GM18498 (cell line): ENCODE data around the gene POU2F2.

Experiments
- ATAC-seq: cut with Tn5 transposase; IDR thresholded peaks from one replicate; pipeline ENCODE4 v1.9.1; 2021; ENCODE audit warnings: mild to moderate bottlenecking, moderate library complexity; ENCODE audit not compliant: unreplicated experiment

The POU2F2 gene

DNA sequence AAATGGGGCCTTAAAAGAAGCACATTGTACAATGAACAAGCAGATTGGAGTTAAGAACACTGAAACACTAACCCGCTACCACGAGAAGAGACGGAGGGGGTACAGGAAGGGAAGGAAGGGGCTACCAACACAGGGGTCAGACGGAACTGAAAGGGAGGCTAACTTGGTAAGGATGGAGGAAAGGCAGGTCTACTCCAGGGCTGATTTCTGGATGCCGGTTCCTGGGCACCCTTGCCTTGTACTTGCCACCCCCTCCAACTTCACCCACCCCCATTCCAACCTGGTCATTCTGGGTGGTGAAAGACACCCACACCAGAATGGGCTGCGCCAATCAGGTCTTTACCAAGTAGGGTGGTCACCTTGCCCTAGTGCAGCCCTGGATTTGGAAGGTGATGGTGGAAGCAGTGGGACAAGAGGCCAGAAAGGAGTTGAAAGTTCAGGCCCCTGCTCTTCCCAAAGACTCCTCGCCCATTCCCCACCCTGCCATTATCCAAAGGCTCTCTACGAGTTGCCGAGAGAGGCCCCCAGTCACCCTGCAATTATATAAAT is 46.0 kb downstream of the POU2F2 start:
- ATAC-seq = no peak

DNA sequence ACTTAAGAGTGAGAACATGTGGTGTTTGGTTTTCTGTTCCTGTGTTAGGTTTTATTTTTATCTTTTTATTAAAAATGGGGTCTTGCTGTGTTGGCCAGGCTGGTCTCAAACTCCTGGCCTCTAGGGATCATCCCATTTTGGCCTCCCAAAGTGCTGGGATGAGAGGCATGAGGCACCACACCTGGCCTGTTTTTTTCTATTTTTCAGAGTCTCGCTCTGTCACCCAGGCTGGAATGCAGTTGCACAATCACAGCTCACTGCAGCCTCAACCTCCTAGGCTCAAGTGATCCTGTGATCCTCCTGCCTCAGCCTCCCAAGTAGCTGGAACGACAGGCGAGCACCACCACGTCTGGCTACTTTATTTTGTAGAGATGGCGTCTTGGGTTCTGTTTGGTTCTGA is 48.7 kb downstream of the POU2F2 start:
- ATAC-seq = no peak

DNA sequence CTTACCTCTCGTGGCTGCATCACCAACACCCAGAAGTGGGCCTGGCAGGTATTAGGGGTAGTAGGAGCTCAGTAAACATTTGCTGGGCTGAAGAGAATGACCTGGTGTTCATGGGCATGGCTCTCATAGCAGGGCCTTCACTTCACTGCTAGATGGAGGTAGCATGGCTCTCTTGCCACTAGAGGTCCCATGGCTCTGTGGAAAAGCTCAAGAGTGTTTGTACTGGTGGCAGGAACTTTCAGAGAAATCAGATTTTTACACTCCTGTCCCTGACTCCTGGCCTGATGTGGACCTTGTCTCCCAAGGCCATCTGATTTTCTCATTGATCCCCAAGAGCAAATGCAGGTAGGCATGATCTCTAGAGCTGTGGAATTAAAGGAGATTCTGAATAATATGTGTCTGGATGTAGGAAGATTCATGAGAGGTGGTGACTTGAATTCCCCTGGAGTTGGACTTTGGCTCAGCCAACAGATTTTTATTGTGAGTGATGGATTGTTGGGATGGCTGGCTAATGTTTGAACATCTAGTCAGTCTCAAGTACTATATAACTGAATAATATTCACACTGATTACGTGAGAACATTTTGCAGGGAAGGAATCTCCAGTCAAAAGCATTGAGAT is 50.6 kb downstream of the POU2F2 start:
- no peak for ATAC-seq

DNA sequence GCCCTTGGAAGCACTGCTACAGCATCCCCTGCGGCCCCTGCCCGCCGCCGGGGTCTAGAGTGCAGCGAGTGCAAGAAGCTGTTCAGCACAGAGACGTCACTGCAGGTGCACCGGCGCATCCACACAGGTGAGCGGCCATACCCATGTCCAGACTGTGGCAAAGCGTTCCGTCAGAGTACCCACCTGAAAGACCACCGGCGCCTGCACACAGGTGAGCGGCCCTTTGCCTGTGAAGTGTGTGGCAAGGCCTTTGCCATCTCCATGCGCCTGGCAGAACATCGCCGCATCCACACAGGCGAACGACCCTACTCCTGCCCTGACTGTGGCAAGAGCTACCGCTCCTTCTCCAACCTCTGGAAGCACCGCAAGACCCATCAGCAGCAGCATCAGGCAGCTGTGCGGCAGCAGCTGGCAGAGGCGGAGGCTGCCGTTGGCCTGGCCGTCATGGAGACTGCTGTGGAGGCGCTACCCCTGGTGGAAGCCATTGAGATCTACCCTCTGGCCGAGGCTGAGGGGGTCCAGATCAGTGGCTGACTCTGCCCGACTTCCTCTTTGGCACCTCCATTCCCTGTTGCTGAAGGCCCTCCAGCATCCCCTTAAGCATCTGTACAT is 51.4 kb downstream of the POU2F2 start:
- ATAC-seq = no peak

DNA sequence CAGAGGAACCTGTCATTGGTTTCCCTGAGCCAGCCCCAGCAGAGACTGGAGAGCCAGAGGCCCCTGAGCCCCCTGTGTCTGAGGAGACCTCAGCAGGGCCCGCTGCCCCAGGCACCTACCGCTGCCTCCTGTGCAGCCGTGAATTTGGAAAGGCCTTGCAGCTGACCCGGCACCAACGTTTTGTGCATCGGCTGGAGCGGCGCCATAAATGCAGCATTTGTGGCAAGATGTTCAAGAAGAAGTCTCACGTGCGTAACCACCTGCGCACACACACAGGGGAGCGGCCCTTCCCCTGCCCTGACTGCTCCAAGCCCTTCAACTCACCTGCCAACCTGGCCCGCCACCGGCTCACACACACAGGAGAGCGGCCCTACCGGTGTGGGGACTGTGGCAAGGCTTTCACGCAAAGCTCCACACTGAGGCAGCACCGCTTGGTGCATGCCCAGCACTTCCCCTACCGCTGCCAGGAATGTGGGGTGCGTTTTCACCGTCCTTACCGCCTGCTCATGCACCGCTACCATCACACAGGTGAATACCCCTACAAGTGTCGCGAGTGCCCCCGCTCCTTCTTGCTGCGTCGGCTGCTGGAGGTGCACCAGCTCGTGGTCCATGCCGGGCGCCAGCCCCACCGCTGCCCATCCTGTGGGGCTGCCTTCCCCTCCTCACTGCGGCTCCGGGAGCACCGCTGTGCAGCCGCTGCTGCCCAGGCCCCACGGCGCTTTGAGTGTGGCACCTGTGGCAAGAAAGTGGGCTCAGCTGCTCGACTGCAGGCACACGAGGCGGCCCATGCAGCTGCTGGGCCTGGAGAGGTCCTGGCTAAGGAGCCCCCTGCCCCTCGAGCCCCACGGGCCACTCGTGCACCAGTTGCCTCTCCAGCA is 52.1 kb downstream of the POU2F2 start:
- ATAC-seq = no peak

DNA sequence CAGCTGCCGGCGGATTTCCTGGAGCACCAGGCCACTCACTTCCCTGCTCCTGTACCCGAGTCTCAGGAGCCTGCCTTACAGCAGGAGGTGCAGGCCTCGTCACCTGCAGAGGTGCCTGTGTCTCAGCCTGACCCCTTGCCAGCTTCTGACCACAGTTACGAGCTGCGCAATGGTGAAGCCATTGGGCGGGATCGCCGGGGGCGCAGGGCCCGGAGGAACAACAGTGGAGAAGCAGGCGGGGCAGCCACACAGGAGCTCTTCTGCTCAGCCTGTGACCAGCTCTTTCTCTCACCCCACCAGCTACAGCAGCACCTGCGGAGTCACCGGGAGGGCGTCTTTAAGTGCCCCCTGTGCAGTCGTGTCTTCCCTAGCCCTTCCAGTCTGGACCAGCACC is 53.0 kb downstream of the POU2F2 start:
- ATAC-seq = no peak

DNA sequence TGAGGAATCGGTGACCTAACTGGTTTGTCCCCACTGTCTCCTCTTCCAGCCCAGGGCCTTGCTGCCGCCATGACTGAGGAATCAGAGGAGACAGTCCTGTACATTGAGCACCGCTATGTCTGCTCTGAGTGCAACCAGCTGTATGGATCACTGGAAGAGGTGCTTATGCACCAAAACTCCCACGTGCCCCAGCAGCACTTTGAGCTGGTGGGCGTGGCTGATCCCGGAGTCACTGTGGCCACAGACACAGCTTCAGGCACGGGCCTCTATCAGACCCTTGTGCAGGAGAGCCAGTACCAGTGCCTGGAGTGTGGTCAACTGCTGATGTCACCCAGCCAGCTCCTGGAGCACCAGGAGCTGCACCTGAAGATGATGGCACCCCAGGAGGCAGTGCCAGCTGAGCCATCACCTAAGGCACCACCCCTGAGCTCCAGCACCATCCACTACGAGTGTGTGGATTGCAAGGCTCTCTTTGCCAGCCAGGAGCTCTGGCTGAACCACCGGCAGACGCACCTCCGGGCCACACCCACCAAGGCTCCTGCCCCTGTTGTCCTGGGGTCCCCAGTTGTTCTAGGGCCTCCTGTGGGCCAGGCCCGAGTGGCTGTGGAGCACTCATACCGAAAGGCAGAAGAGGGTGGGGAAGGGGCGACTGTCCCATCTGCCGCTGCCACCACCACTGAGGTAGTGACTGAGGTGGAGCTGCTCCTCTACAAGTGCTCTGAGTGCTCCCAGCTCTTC is 53.5 kb downstream of the POU2F2 start:
- no peak for ATAC-seq

DNA sequence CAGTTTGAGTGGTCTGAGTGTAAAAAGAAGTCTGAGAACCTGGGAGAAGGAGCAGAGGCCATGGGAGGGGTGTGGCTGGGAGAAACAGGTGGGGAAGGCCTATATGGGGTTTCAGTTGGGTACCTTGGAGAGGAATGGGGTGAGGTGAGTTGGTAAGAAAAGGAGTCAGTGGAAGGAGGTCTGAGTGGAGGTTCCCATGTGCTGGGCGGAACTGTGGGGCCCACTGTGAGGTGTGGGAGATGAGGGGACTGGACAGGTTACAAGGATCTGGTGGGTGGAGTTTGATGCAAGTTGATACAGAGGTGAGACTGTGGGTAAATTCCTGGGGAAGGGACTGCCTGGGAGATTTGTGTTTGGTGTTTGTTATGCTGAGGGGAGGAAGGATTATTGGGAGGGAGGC is 54.2 kb downstream of the POU2F2 start:
- no peak for ATAC-seq

DNA sequence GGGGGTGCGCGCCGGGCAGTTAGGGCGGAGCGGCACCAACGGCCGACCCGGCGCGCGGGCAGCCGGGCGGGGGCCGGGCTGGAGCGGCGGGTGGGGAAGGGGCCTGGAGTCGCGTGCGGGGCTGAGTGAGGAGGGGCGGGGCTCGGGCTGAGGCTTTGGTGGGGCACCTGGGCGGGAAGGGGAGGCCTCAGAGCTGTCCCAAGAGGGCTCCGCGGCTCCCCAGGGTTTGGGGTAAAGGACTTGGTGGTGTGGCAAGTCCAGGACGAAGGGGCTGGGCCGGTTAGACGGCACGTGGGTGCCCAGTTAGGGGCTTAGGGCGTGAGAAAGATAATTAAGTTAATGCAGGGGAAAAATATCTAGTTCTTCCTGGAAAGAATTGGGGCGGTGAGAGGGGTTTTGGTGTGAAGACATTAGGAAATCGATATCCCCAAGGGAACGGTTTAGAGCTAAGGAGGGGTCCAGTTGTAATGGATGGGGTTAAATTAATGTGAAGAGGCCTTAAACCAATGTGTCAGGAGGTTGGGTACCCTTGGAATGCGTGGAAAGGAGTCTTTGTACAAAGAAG is 55.8 kb downstream of the POU2F2 start:
- ATAC-seq = no peak

DNA sequence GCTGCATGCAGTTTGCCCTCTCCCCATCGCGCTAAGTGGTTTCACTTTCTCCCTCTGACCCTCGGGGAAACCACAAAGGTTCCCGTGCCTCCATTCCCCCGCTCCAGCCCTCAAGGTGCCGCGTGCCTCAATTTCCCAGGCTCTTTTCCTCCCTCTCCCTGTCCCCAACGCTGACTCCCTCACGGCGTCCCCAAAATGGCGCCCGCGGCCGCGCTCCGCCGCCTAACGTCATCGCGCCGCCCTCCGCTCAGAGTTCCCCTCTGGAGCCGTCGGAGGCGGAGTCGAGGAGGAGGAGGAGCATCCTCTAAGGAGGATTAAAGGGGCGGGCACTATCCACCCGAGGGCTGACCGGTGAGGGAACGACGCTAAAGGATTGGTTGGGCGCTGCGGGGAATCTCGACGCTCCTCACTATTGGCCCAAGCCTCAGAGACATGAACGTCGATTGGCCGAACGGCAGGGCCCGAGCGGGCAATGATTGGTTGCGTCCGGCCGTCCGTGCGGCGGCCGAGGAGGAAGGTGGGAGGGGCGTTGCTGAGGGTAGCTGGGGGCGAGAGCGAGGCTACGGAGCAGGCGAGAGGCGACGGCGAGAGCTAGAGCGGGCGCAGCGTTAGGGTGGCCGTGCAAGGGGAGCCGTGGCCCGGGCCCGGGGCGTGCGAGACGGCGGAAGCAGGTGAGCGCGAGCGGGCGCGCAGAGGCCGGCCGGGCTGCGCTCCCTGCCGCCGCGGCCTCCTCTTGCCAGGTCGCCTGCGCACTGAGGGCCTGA is 56.4 kb downstream of the POU2F2 start, which contains the start of gene ZNF574:
TSS of gene ZNF574 (plus strand) at position 551 of the 764 bp plus-strand sequence. CDS start 2,441 bp downstream, outside the sequence.
- ATAC-seq = peak; percentile 94

DNA sequence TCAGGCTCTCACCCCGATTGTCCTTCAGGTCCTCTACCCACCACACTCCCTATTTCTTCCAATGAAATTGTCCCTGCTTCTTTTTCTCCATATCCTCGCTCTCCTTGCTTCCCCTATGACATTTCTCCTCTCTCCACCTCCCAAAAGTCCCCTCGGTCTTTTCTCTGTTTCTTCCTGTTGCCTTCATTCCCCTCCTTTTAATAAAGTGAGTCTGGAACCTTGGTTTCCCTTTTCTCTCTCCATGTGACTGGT is 57.0 kb downstream of the POU2F2 start:
- ATAC-seq = no peak

DNA sequence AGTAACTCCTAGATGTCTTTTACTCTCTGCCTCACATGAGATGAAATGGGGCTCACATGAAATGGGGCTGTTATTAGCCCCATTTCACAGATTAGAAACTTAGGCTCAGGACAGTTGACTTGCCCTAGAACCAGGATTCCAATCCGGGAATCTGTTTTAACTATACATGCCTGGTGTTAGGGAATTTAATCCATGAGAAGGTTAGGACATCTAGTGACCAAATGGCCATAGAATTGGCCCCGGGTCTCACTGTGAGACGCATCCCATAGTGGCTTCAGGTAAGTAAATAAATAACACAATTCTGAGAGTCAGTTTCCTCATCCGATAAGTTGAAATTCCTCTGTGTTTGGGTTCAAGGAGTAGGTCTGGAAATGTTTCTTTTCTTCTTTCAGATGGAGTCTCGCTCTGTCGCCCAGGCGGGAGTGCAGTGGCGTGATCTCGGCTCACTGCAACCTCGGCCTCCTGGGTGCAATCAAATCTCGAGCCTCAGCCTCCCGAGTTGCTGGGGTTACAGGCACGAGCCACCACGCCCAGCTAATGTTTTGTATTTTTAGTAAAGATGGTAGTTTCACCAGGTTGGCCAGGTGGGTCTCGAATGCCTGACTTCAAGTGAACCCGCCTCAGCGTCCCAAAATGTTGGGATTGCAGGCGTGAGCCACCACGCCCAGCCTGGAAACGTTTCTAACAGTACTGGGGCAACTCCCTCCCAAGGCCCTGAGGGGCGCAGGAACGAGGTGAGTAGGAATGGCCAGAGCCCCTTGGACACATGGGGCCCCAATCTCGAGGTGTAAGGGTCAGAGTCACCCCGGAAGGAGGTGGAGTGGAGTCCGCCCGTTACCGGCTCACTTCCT is 57.5 kb downstream of the POU2F2 start:
- no peak for ATAC-seq

DNA sequence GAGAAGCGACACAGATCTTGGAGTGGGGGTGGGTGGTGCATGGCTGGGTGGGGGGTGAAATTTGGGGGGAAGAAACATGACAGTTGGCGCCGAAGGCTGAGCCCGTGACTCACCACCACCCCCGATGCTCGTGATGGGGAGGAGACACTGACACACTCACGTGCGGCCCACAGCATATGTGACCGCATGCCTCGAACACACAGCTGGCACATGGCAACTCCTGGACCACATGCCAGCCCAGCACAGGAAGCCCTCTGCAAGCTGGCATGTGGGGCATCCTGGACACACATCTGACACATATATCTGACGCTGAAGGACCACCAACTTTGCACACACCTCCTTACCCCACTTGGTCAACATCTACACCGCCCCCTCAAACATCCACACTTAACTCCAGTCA is 61.0 kb downstream of the POU2F2 start:
- ATAC-seq = no peak

DNA sequence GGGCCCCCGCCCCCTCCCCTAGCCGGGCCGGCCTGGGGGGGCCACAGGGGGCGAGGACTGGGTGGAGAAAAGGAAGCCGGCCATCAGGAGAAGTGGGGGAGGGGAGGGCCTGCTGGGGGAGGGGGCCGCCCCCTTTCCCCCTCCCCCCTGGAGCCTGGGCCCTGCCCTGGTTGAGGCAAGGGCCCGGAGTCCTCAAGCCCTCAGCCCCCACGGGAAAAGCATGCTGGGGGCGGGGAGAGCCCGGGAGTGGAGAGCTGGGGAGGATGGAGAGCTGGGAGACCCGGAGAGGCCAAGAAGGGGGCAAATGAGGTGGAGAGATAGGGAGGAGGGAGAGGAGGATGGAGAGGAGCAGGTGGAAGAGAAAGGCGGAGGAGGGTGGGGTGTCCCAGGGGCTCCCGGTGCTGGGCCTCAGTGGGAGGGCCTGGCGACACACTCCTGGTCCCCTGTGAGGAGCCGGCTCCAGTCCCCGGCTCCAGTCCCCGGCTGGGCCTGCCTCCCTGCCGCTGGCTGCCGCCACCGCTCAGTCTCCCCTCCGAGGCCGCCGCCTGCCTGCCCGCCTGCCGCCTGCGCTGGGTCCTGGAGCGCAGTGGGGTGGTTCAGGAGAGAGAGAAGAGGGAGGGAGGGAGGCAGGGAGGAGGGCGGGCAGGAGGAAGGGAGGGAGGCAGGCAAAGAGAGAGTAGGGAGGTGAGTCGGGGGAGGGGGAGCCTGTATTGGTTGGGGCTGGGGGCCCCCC is 62.5 kb downstream of the POU2F2 start, which contains the start of gene GRIK5:
TSS of gene GRIK5 (minus strand) at position 588 of the 733 bp plus-strand sequence. CDS start 4,436 bp downstream, outside the sequence.
- ATAC-seq = no peak

DNA sequence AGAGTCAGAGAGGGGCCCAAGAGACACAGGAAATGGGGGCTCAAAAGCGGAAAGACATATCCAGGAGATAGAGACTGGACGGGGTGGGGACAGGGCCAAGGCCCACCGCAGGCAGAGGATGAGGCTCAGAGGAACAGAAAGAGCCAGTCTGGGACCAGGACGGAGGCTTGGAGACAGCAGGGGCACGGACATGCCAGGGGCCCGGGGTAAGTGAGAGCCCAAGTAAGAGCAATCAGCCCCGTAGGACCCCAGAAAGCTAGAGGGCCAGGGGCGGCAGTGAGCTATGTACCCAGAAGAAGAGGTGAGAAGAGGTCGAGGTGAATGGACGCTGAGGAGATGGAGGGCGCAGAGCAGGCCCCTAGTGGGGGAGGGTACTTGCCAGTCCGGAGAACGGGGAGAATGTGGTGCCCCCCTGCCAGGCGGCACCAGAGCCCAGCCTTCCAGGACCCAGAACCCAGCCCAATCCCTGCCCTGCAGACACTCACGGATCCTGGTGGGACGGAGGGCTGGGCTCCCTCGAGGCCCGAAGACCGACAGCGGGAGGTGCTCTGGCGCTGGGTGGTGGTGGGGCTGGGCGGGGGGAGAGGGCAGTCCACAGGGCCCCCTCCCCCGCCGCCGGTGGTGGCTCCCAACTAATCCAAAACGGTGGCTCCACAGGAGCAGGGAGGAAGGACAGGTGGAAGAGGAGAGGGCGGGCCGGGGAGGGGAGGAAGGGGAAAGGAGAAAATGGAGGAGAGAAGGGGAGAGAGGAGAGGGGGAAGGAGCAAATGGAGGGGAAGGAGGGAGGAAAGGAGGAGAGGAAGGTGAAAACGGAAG is 63.3 kb downstream of the POU2F2 start:
- ATAC-seq = no peak

DNA sequence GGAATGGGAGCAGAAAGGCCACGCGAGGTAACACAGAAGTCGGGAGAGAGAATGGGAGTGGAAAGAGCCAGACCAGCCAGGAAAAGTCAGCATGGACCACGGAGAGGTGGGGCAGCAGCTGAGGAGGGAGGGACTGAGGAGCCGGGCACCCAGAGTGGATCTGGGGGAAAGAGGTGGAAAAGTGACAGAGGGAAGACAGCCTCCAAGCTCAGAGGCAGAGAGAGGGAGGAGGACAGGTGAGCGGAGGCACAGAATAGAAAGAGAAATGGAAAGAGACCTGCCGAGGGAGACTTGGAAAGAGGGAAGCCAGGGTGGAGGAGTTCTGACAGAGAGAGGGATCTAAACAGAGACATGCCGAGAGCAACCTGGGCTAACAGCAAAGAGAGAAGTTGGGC is 63.9 kb downstream of the POU2F2 start:
- no peak for ATAC-seq

DNA sequence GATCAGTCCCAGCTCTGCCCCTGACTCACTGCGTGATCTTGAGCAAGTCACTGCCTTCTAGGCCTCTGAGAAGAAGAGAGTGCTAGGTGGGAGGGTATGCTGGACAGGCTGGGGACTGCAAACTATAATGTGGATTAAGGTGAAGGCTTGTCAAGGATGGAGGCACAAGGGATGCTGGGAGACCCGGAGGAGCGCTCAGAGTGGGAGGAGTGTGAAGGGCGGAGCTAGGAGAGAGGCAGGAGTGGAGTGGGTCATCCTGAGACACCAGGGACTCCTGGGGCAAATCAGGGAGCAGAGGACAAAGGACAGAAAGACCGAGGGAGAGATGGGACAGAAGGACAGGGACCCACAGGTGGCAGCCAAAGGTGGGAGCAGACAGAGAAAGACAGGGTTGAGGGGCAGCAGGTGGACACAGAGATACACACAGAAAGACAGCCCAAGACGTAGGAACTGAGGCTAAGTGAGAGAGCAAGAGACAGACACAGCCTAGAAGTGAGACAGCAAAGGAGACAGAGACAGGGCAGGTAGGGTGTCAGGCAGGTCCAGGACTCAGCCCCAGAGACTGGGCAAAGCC is 64.8 kb downstream of the POU2F2 start:
- no peak for ATAC-seq
